Vagina (tissue), 2 donors: ENCODE data around the gene SMG7. TPM values are rescaled to one million over a fixed set of nuclear protein-coding genes. Genes with fewer than 3 reads are reported as not detected.

Source experiments
- DNase-seq, 2 donors: peaks; one replicate each; pipeline ENCODE4 v3.0.0-alpha.2; 2017; ENCODE audit errors: extremely low spot score in 2 of 2
- H3K27ac ChIP-seq: fragments of 200-600 bp; sonication (generic); one replicate; pipeline ENCODE4 v1.5.1; 2019
- H3K27me3 ChIP-seq: fragments of 200-600 bp; sonication (generic); one replicate; pipeline ENCODE4 v1.5.1; 2019
- H3K36me3 ChIP-seq, 2 donors: fragments of 200-600 bp; sonication (generic); one replicate each; pipeline ENCODE4 v1.5.1; 2017 to 2019
- H3K4me1 ChIP-seq: fragments of 200-600 bp; sonication (generic); one replicate; pipeline ENCODE4 v1.5.1; 2019
- H3K4me3 ChIP-seq, 2 donors: fragments of 200-600 bp; sonication (generic); 1 replicate in 1 of 2; 2 replicates in 1 of 2; pipeline ENCODE4 v1.5.1; 2016 to 2019
- H3K9me3 ChIP-seq: fragments of 200-600 bp; sonication (generic); one replicate; pipeline ENCODE4 v1.5.1; 2019
- CTCF ChIP-seq, 3 experiments: fragments of 450-650 bp in 2 of 3; fragments of 200-600 bp in 1 of 3; sonication (generic) in 1 of 3; IDR thresholded peaks; one replicate each; pipeline ENCODE4 v1.5.1; 2017 to 2019; ENCODE audit warnings: antibody characterized with exemption in 3 of 3, mild to moderate bottlenecking in 2 of 3, moderate library complexity in 2 of 3
- POLR2A ChIP-seq, 2 donors: fragments of 450-650 bp; IDR thresholded peaks; one replicate each; pipeline ENCODE4 v1.6.1; 2017; ENCODE audit warnings: antibody characterized with exemption in 2 of 2, mild to moderate bottlenecking in 2 of 2, moderate library complexity in 2 of 2
- POLR2AphosphoS5 ChIP-seq, 2 donors: sonication (generic); formaldehyde crosslinking; IDR thresholded peaks; one replicate each; pipeline ENCODE4 v1.9.0; 2017; ENCODE audit warnings: antibody characterized with exemption in 2 of 2, mild to moderate bottlenecking in 2 of 2, low read depth in 1 of 2; ENCODE audit not compliant: insufficient read depth in 1 of 2
- intact Hi-C: fragments of 100-400 bp; cut with DNase I; formaldehyde crosslinking; loops from one replicate; pipeline ENCODE4 v1.15.1; 2023
- total RNA-seq: library from RNA; depleted of rRNA; stranded (reverse); fragments of >200 nt; gene quantifications from one replicate; pipeline ENCODE4 v1.2.3, GENCODE V29; 2016

Gene SMG7
- total RNA-seq, 1 donor from 2014 or later = 48.9 TPM

- Histone ChIP-seq H3K27ac (no peak overlapping the region), H3K36me3 (no peaks in the 10 kb centered on the region), H3K4me3 (no peak overlapping the region), H3K4me1 (peaks cover 12% of the 10 kb centered on the region), H3K27me3 (no peaks in the 10 kb centered on the region), H3K9me3 (no peaks in the 10 kb centered on the region)
- intact Hi-C loops = no loop called here
- no peak for DNase-seq
- TF ChIP-seq POLR2AphosphoS5 (IDR thresholded peaks at IDR 0.05; ENCODE audit: insufficient read depth in 1 of 2, low read depth in 1 of 2) = no peak
- no peak for TF ChIP-seq CTCF (IDR thresholded peaks at IDR 0.05)
- TF ChIP-seq POLR2A (IDR thresholded peaks at IDR 0.05) = no peak
These were observed 23.1 kb downstream of the SMG7 start for GRCh38 chr1:183495420-183495819.

GRCh38 chr1:183497218-183497617, 24.9 kb downstream of the SMG7 start:
- Histone ChIP-seq H3K36me3 (no peaks in the 10 kb centered on the region), H3K4me3 (no peak overlapping the region), H3K27ac (no peak overlapping the region), H3K27me3 (no peaks in the 10 kb centered on the region), H3K4me1 (peaks cover 14% of the 10 kb centered on the region), H3K9me3 (no peaks in the 10 kb centered on the region)
- intact Hi-C loops = no loop called here
- TF ChIP-seq POLR2AphosphoS5 (IDR thresholded peaks at IDR 0.05; ENCODE audit: insufficient read depth in 1 of 2, low read depth in 1 of 2) = no peak
- no peak for DNase-seq

GRCh38 chr1:183498342-183498991, 26.2 kb downstream of the SMG7 start:
- intact Hi-C loops = no loop called here
- Histone ChIP-seq H3K4me3 (no peak overlapping the region), H3K4me1 (peaks cover 22% of the 10 kb centered on the region), H3K27ac (no peak overlapping the region), H3K36me3 (no peaks in the 10 kb centered on the region), H3K9me3 (no peaks in the 10 kb centered on the region), H3K27me3 (no peaks in the 10 kb centered on the region)
- no peak for TF ChIP-seq CTCF (IDR thresholded peaks at IDR 0.05)
- no peak for TF ChIP-seq POLR2A (IDR thresholded peaks at IDR 0.05)
- no peak for TF ChIP-seq POLR2AphosphoS5 (IDR thresholded peaks at IDR 0.05; ENCODE audit: insufficient read depth in 1 of 2, low read depth in 1 of 2)
- no peak for DNase-seq

GRCh38 chr1:183505454-183506089, 33.3 kb downstream of the SMG7 start:
- DNase-seq = no peak
- Histone ChIP-seq H3K36me3 (no peaks in the 10 kb centered on the region), H3K27ac (no peak overlapping the region), H3K27me3 (no peaks in the 10 kb centered on the region), H3K4me3 (no peak overlapping the region), H3K9me3 (no peaks in the 10 kb centered on the region), H3K4me1 (peaks cover 10% of the 10 kb centered on the region)
- intact Hi-C loops = no loop called here
- TF ChIP-seq POLR2AphosphoS5 (IDR thresholded peaks at IDR 0.05; ENCODE audit: insufficient read depth in 1 of 2, low read depth in 1 of 2) (no peak), CTCF (IDR thresholded peaks at IDR 0.05) (no peak), POLR2A (IDR thresholded peaks at IDR 0.05) (no peak)

GRCh38 chr1:183506561-183506960, 34.3 kb downstream of the SMG7 start:
- no peak overlapping the region for H3K27ac ChIP-seq
- intact Hi-C loops = no loop called here
- H3K27me3 ChIP-seq = no peaks in the 10 kb centered on the region
- H3K9me3 ChIP-seq = no peaks in the 10 kb centered on the region
- DNase-seq = no peak
- TF ChIP-seq POLR2AphosphoS5 (IDR thresholded peaks at IDR 0.05; ENCODE audit: insufficient read depth in 1 of 2, low read depth in 1 of 2) = no peak
- TF ChIP-seq POLR2A (IDR thresholded peaks at IDR 0.05) = no peak
- TF ChIP-seq CTCF (IDR thresholded peaks at IDR 0.05) = no peak
- H3K36me3 ChIP-seq = no peaks in the 10 kb centered on the region
- H3K4me3 ChIP-seq = no peak overlapping the region
- peaks cover 10% of the 10 kb centered on the region for H3K4me1 ChIP-seq
